HG02943 (cell line): ENCODE results near the gene B3GALNT2.
"Not testable (repeated sequence)": the region's sequence is repeated elsewhere in the genome, so short reads cannot be mapped to it uniquely, and the experiment has no call there.

Experiments
- ATAC-seq: cut with Tn5 transposase; IDR thresholded peaks from one replicate; pipeline ENCODE4 v1.9.1; 2021; ENCODE audit warnings: mild to moderate bottlenecking, low read depth, moderate library complexity; ENCODE audit not compliant: unreplicated experiment

The B3GALNT2 gene

GRCh38 chr1:235504494-235505222 lies 406 bp upstream of the B3GALNT2 start:
- ATAC-seq: peak; percentile 80

GRCh38 chr1:235503403-235504121 lies 690 bp downstream of the B3GALNT2 start:
- no peak for ATAC-seq

GRCh38 chr1:235502601-235503402 lies 1.4 kb downstream of the B3GALNT2 start:
- ATAC-seq: no peak

- no peak for ATAC-seq
These were observed 3.2 kb downstream of the B3GALNT2 start for GRCh38 chr1:235500971-235501540.

- no peak for ATAC-seq
These were observed 8.7 kb downstream of the B3GALNT2 start for GRCh38 chr1:235495551-235495950.

GRCh38 chr1:235495030-235495429 lies 9.2 kb downstream of the B3GALNT2 start:
- no peak for ATAC-seq

GRCh38 chr1:235494531-235494930 lies 9.7 kb downstream of the B3GALNT2 start:
- ATAC-seq: no peak

- ATAC-seq: no peak
These were observed 12.6 kb downstream of the B3GALNT2 start for GRCh38 chr1:235491644-235492043.

- no peak for ATAC-seq
These were observed 17.9 kb downstream of the B3GALNT2 start for GRCh38 chr1:235486321-235486720.

GRCh38 chr1:235485558-235485957 lies 18.7 kb downstream of the B3GALNT2 start:
- no peak for ATAC-seq

- no peak for ATAC-seq
These were observed 21.2 kb downstream of the B3GALNT2 start for GRCh38 chr1:235483090-235483489.

GRCh38 chr1:235473806-235474205 lies 30.4 kb downstream of the B3GALNT2 start:
- ATAC-seq: no peak

- no peak for ATAC-seq
These were observed 33.4 kb downstream of the B3GALNT2 start for GRCh38 chr1:235470741-235471439.

GRCh38 chr1:235469897-235470296 lies 34.4 kb downstream of the B3GALNT2 start:
- ATAC-seq: not testable (repeated sequence)

- no peak for ATAC-seq
These were observed 35.3 kb downstream of the B3GALNT2 start for GRCh38 chr1:235468970-235469369.

- ATAC-seq: no peak
These were observed 36.2 kb downstream of the B3GALNT2 start for GRCh38 chr1:235468004-235468403.

- no peak for ATAC-seq
These were observed 39.2 kb downstream of the B3GALNT2 start for GRCh38 chr1:235465066-235465465.

GRCh38 chr1:235462832-235463231 lies 41.4 kb downstream of the B3GALNT2 start:
- not testable (repeated sequence) for ATAC-seq

GRCh38 chr1:235461954-235462353 lies 42.3 kb downstream of the B3GALNT2 start:
- no peak for ATAC-seq

- no peak for ATAC-seq
These were observed 43.5 kb downstream of the B3GALNT2 start for GRCh38 chr1:235460770-235461169.
